Liver (tissue), 9 donors: ENCODE data around the gene MCFD2. TPM values are rescaled to one million over a fixed set of nuclear protein-coding genes. Genes with fewer than 3 reads are reported as not detected.

Source experiments
- DNase-seq: peaks from one replicate; pipeline ENCODE4 v3.0.0-alpha.2; 2017; ENCODE audit warnings: low spot score
- H3K27ac ChIP-seq, 2 donors: one replicate each; pipeline ENCODE4 v1.7.0; 2013; ENCODE audit warnings: inconsistent platforms in 2 of 2, low read length in 2 of 2, control low read depth in 1 of 2, low read depth in 1 of 2, mild to moderate bottlenecking in 1 of 2
- H3K27me3 ChIP-seq, 4 donors: one replicate each; pipeline versions ENCODE4 v1.6.1 to v1.7.0; 2013; ENCODE audit warnings: low read length in 3 of 4, inconsistent platforms in 1 of 4, mild to moderate bottlenecking in 1 of 4, moderate library complexity in 1 of 4; ENCODE audit not compliant: control insufficient read depth in 4 of 4, insufficient read depth in 4 of 4
- H3K36me3 ChIP-seq, 4 donors: one replicate each; pipeline versions ENCODE4 v1.6.1 to v1.7.0; 2013; ENCODE audit warnings: low read length in 3 of 4, mild to moderate bottlenecking in 3 of 4, low read depth in 1 of 4, moderate library complexity in 1 of 4; ENCODE audit not compliant: control insufficient read depth in 4 of 4, insufficient read depth in 3 of 4
- H3K4me1 ChIP-seq, 4 donors: one replicate each; pipeline versions ENCODE4 v1.6.1 to v1.7.0; 2013; ENCODE audit warnings: low read length in 3 of 4, mild to moderate bottlenecking in 3 of 4, moderate library complexity in 1 of 4; ENCODE audit not compliant: control insufficient read depth in 4 of 4, insufficient read depth in 4 of 4
- H3K4me3 ChIP-seq, 3 donors: one replicate each; pipeline versions ENCODE4 v1.6.1 to v1.7.0; 2013; ENCODE audit warnings: low read length in 3 of 3, control low read depth in 1 of 3, low read depth in 1 of 3, mild to moderate bottlenecking in 1 of 3
- H3K9ac ChIP-seq, 2 donors: one replicate each; pipeline ENCODE4 v1.7.0; 2013; ENCODE audit warnings: low read length in 2 of 2, mild to moderate bottlenecking in 2 of 2, moderate library complexity in 2 of 2, control low read depth in 1 of 2, low read depth in 1 of 2
- H3K9me3 ChIP-seq, 4 donors: one replicate each; pipeline versions ENCODE4 v1.6.1 to v1.7.0; 2013; ENCODE audit warnings: low read length in 3 of 4; ENCODE audit not compliant: control insufficient read depth in 4 of 4
- CTCF ChIP-seq: fragments of 150-350 bp; IDR thresholded peaks from 2 replicates; pipeline ENCODE4 v1.5.1; 2017; ENCODE audit warnings: improper control_type of control experiment, low read depth, low read length; ENCODE audit not compliant: missing input control
- EGR1 ChIP-seq, 2 donors: IDR thresholded peaks; 2 replicates each; pipeline ENCODE4 v1.6.1; 2016 to 2018; ENCODE audit warnings: antibody characterized with exemption in 2 of 2, low read depth in 2 of 2
- FOXA1 ChIP-seq: IDR thresholded peaks from 2 replicates; pipeline ENCODE4 v1.6.1; 2016; ENCODE audit warnings: antibody characterized with exemption
- GABPA ChIP-seq, 2 donors: IDR thresholded peaks in 1 of 2; conservative IDR thresholded peaks in 1 of 2; 2 replicates each; pipeline ENCODE4 v1.6.1; 2016; ENCODE audit warnings: antibody characterized with exemption in 2 of 2, mild to moderate bottlenecking in 1 of 2, moderate library complexity in 1 of 2
- HNF4G ChIP-seq: IDR thresholded peaks from 2 replicates; pipeline ENCODE4 v1.6.1; 2016; ENCODE audit warnings: antibody characterized with exemption
- JUND ChIP-seq, 2 donors: IDR thresholded peaks; 2 replicates each; pipeline ENCODE4 v1.6.1; 2016; ENCODE audit warnings: antibody characterized with exemption in 2 of 2
- MAX ChIP-seq: IDR thresholded peaks from 2 replicates; pipeline ENCODE4 v1.6.1; 2016; ENCODE audit warnings: antibody characterized with exemption
- RAD21 ChIP-seq, 2 donors: IDR thresholded peaks; 2 replicates each; pipeline ENCODE4 v1.6.1; 2016; ENCODE audit warnings: antibody characterized with exemption in 2 of 2, mild to moderate bottlenecking in 2 of 2
- REST ChIP-seq: IDR thresholded peaks from 2 replicates; pipeline ENCODE4 v1.6.1; 2016; ENCODE audit warnings: antibody characterized with exemption, mild to moderate bottlenecking
- RXRA ChIP-seq, 2 donors: IDR thresholded peaks; 2 replicates each; pipeline ENCODE4 v1.6.1; 2017 to 2018; ENCODE audit warnings: antibody characterized with exemption in 2 of 2, mild to moderate bottlenecking in 1 of 2
- SP1 ChIP-seq: IDR thresholded peaks from 2 replicates; pipeline ENCODE4 v1.6.1; 2018; ENCODE audit warnings: antibody characterized with exemption, mild to moderate bottlenecking
- TAF1 ChIP-seq: conservative IDR thresholded peaks from 2 replicates; pipeline ENCODE4 v1.6.1; 2016; ENCODE audit warnings: antibody characterized with exemption, mild to moderate bottlenecking
- YY1 ChIP-seq: IDR thresholded peaks from 2 replicates; pipeline ENCODE4 v1.6.1; 2016; ENCODE audit warnings: antibody characterized with exemption, mild to moderate bottlenecking
- WGBS: extraction: QIAGEN DNeasy Blood & Tissue Kit; methylation state at CpG from one replicate; pipeline ENCODE4 v1.1.7; 2013; 5-methylcytosine and 5-hydroxymethylcytosine counted together
- polyA plus RNA-seq, 2 donors: library from polyadenylated mRNA; stranded (reverse) in 1 of 2; unstranded in 1 of 2; fragments of 200-250 nt in 1 of 2; fragments of >200 nt in 1 of 2; fragmentation: Nextera tagmentation in 1 of 2; extraction: Ambion mirVana in 1 of 2; gene quantifications; one replicate each; pipeline versions ENCODE4 v1.2.1 to v1.2.3, GENCODE V29; 2013 to 2015
- total RNA-seq, 2 donors: library from RNA; depleted of rRNA; stranded (reverse); fragments of >200 nt; gene quantifications; one replicate each; pipeline ENCODE4 v1.2.3, GENCODE V29; 2014
- TF ChIP-seq, protein P1 (sequence below): IDR thresholded peaks from 2 replicates; pipeline ENCODE4 v1.6.1; 2016; ENCODE audit warnings: antibody characterized with exemption
- donor health status: healthy.
- donor health status: healthy.
- donor health status: healthy.
- donor health status: healthy.
- donor health status: healthy.

Gene MCFD2
- total and polyA plus RNA-seq, 4 donors: 81.8 to 148 (median 129) TPM

DNA sequence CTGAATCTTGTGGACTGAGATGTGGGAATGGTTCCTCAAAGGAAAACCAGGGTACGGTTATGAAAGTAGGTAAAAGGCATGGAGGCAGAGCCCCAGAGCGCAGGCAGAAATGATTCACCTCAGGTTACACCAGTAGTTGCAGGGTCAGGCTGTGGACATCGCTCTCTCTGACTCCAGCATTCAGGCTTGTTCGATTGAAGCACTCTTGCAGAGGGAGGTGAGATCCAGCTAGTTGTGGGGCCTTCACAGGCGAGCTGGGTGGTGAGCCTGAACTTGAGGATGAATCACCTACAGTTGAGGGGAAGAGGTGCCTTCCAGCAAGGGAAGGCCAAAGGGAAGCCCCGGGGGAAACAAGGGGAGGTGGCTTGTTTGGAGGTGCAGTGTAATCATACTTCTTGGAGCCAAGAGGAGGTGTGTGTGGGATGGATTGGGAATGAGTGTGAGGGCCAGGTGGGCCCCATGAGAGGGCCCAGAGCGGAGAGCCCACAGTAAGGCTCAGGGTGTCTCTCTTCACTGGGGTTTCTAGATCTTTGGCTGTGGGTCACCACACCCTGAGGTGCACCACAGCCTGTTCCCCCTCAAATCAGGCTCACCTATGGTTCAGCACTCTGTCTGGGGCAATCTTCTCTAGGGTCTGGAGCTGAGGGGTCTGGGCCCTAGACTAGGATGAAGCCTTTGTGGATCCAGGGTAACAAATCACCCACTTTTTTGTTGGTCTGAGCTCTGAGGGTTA is 48.5 kb upstream of the MCFD2 start:
- TF ChIP-seq GABPA (IDR thresholded peaks at IDR 0.05 in 1 of 2, conservative IDR thresholded peaks at IDR 0.05 in 1 of 2): no peak
- no peak for TF ChIP-seq REST
- no peak for TF ChIP-seq YY1
- TF ChIP-seq TAF1: no peak
- peaks cover 0 to 1% (median 0%) of the 10 kb centered on the region in 4 donors for H3K36me3 ChIP-seq
- H3K9me3 ChIP-seq: no peaks in the 10 kb centered on the region
- H3K27ac ChIP-seq: no peak overlapping the region
- H3K4me1 ChIP-seq: peaks cover 22 to 49% (median 41%) of the 10 kb centered on the region in 4 donors
- H3K9ac ChIP-seq: no peak overlapping the region
- no peak for DNase-seq
- no peaks in the 10 kb centered on the region for H3K27me3 ChIP-seq
- WGBS: 93% methylated on average over 7 of the region's 7 CpGs
- no peak overlapping the region for H3K4me3 ChIP-seq

- Histone ChIP-seq H3K4me1 (peaks cover 17 to 42% (median 33%) of the 10 kb centered on the region in 4 donors), H3K9me3 (no peaks in the 10 kb centered on the region), H3K36me3 (peaks cover 0 to 1% (median 0%) of the 10 kb centered on the region in 4 donors), H3K27ac (no peak overlapping the region), H3K9ac (no peak overlapping the region), H3K4me3 (no peak overlapping the region), H3K27me3 (no peaks in the 10 kb centered on the region)
- no peak for DNase-seq
- TF ChIP-seq FOXA1 (no peak), RAD21 (IDR thresholded peaks at IDR 0.05) (no peak), CTCF (no peak), TAF1 (no peak), RXRA (IDR thresholded peaks at IDR 0.05) (no peak), EGR1 (IDR thresholded peaks at IDR 0.05; ENCODE audit: low read depth in 2 of 2) (no peak), HNF4G (no peak), YY1 (no peak), SP1 (no peak), JUND (IDR thresholded peaks at IDR 0.05) (no peak), REST (no peak), GABPA (IDR thresholded peaks at IDR 0.05 in 1 of 2, conservative IDR thresholded peaks at IDR 0.05 in 1 of 2) (no peak), MAX (no peak)
- TF ChIP-seq, protein P1, sequence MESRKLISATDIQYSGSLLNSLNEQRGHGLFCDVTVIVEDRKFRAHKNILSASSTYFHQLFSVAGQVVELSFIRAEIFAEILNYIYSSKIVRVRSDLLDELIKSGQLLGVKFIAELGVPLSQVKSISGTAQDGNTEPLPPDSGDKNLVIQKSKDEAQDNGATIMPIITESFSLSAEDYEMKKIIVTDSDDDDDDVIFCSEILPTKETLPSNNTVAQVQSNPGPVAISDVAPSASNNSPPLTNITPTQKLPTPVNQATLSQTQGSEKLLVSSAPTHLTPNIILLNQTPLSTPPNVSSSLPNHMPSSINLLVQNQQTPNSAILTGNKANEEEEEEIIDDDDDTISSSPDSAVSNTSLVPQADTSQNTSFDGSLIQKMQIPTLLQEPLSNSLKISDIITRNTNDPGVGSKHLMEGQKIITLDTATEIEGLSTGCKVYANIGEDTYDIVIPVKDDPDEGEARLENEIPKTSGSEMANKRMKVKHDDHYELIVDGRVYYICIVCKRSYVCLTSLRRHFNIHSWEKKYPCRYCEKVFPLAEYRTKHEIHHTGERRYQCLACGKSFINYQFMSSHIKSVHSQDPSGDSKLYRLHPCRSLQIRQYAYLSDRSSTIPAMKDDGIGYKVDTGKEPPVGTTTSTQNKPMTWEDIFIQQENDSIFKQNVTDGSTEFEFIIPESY: no peak
- 95% methylated on average over 4 of the region's 4 CpGs for WGBS
These were observed 47.6 kb upstream of the MCFD2 start for GRCh38 chr2:46963210-46963609.
